OCI-LY7 (cell line): ENCODE results near the gene PZP.

Experiments
- EZH2phosphoT487 ChIP-seq: fragments of 200-600 bp; sonication (generic); IDR thresholded peaks from 2 replicates; pipeline ENCODE4 v1.6.1; 2018; ENCODE audit warnings: low read depth, borderline replicate concordance, mild to moderate bottlenecking, mixed run types, antibody characterized with exemption, low read length, moderate library complexity, mixed read lengths
- TF ChIP-seq, protein P1 (sequence below): fragments of 200-600 bp; sonication (generic); conservative IDR thresholded peaks from 2 replicates; pipeline ENCODE4 v1.5.1; 2014; ENCODE audit warnings: mild to moderate bottlenecking, antibody characterized with exemption, low read length, moderate library complexity, mixed read lengths

DNA sequence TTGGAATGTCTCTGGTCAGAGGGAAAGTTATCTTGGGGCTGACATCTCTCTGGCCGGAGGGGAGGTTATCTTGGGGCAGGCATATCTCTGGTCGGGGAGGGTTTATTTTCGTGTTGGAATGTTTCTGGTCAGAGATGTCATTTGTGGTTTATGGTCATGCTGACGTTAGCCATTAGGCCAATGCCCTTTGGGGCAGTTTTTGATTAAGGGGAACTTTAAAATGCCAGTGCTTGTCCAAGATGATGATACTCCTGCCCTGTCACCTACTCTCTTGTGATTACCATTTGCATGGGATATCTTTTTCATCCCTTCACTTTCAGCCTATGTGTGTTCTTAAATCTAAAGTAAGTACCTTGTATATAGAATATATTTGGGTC is 63.5 kb downstream of the PZP start:
- TF ChIP-seq, protein P1, sequence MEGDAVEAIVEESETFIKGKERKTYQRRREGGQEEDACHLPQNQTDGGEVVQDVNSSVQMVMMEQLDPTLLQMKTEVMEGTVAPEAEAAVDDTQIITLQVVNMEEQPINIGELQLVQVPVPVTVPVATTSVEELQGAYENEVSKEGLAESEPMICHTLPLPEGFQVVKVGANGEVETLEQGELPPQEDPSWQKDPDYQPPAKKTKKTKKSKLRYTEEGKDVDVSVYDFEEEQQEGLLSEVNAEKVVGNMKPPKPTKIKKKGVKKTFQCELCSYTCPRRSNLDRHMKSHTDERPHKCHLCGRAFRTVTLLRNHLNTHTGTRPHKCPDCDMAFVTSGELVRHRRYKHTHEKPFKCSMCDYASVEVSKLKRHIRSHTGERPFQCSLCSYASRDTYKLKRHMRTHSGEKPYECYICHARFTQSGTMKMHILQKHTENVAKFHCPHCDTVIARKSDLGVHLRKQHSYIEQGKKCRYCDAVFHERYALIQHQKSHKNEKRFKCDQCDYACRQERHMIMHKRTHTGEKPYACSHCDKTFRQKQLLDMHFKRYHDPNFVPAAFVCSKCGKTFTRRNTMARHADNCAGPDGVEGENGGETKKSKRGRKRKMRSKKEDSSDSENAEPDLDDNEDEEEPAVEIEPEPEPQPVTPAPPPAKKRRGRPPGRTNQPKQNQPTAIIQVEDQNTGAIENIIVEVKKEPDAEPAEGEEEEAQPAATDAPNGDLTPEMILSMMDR, result no peak
- TF ChIP-seq EZH2phosphoT487, result no peak
